Mesenchymal stem cell (in vitro differentiated cells and primary cell): ENCODE data around the gene MS4A14.

ENCODE experiments used
- DNase-seq: peaks from one replicate; pipeline ENCODE4 v3.0.0-alpha.2; 2013
- H2AFZ ChIP-seq: one replicate; pipeline ENCODE4 v1.6.1; 2013; ENCODE audit warnings: low read depth, mild to moderate bottlenecking, control low read depth, inconsistent platforms, low read length, moderate library complexity
- H2AK5ac ChIP-seq: 2 replicates; pipeline ENCODE4 v1.6.1; 2013; ENCODE audit warnings: low read length, moderate library complexity, mild to moderate bottlenecking, inconsistent platforms; ENCODE audit not compliant: severe bottlenecking
- H2BK120ac ChIP-seq: one replicate; pipeline ENCODE4 v1.6.1; 2013; ENCODE audit warnings: low read depth, mild to moderate bottlenecking, inconsistent platforms, low read length, moderate library complexity
- H2BK12ac ChIP-seq, 2 experiments: one replicate each; pipeline ENCODE4 v1.6.1; 2013; ENCODE audit warnings: inconsistent platforms in 2 of 2, low read length in 2 of 2, mild to moderate bottlenecking in 2 of 2, moderate library complexity in 2 of 2, control low read depth in 1 of 2
- H2BK15ac ChIP-seq: one replicate; pipeline ENCODE4 v1.6.1; 2013; ENCODE audit warnings: mild to moderate bottlenecking, low read depth, inconsistent platforms; ENCODE audit not compliant: poor library complexity, severe bottlenecking
- H2BK5ac ChIP-seq: 2 replicates; pipeline ENCODE4 v1.6.1; 2013; ENCODE audit warnings: low read depth, mild to moderate bottlenecking, low read length, control low read depth, inconsistent platforms; ENCODE audit not compliant: poor library complexity, severe bottlenecking
- H3K14ac ChIP-seq, 2 experiments: one replicate each; pipeline ENCODE4 v1.6.1; 2013; ENCODE audit warnings: inconsistent platforms in 2 of 2, low read length in 2 of 2, control low read depth in 1 of 2, mild to moderate bottlenecking in 1 of 2, moderate library complexity in 1 of 2
- H3K18ac ChIP-seq, 2 experiments: one replicate each; pipeline ENCODE4 v1.6.1; 2013; ENCODE audit warnings: inconsistent platforms in 2 of 2, low read length in 2 of 2, control low read depth in 1 of 2, low read depth in 1 of 2, mild to moderate bottlenecking in 1 of 2
- H3K23ac ChIP-seq, 2 experiments: one replicate each; pipeline ENCODE4 v1.6.1; 2013; ENCODE audit warnings: inconsistent platforms in 2 of 2, low read length in 2 of 2, mild to moderate bottlenecking in 2 of 2, moderate library complexity in 2 of 2, control low read depth in 1 of 2
- H3K27ac ChIP-seq: 2 replicates; pipeline ENCODE4 v1.5.1; 2013; ENCODE audit warnings: mild to moderate bottlenecking, moderate library complexity, low read length, control low read depth, inconsistent platforms; ENCODE audit not compliant: poor library complexity, severe bottlenecking
- H3K27me3 ChIP-seq, 2 experiments: 2 replicates each; pipeline versions ENCODE4 v1.6.1 to v1.7.0; 2013; ENCODE audit warnings: low read length in 2 of 2, mild to moderate bottlenecking in 2 of 2, moderate library complexity in 2 of 2, control low read depth in 1 of 2, inconsistent platforms in 1 of 2; ENCODE audit not compliant: control insufficient read depth in 1 of 2, insufficient read depth in 1 of 2
- H3K36me3 ChIP-seq, 2 experiments: 2 replicates each; pipeline versions ENCODE4 v1.6.1 to v1.7.0; 2013; ENCODE audit warnings: low read length in 2 of 2, control low read depth in 1 of 2, inconsistent platforms in 1 of 2, low read depth in 1 of 2, mild to moderate bottlenecking in 1 of 2; ENCODE audit not compliant: insufficient read depth in 2 of 2, control insufficient read depth in 1 of 2
- H3K4ac ChIP-seq, 2 experiments: one replicate each; pipeline ENCODE4 v1.6.1; 2013; ENCODE audit warnings: inconsistent platforms in 2 of 2, low read length in 2 of 2, mild to moderate bottlenecking in 2 of 2, moderate library complexity in 2 of 2, control low read depth in 1 of 2, low read depth in 1 of 2
- H3K4me1 ChIP-seq: 2 replicates; pipeline ENCODE4 v1.6.1; 2013; ENCODE audit warnings: low read depth, low read length, control low read depth; ENCODE audit not compliant: control insufficient read depth, insufficient read depth
- H3K4me2 ChIP-seq: 2 replicates; pipeline ENCODE4 v1.6.1; 2013; ENCODE audit warnings: low read length, mild to moderate bottlenecking, inconsistent platforms; ENCODE audit not compliant: poor library complexity, severe bottlenecking
- H3K4me3 ChIP-seq, 2 experiments: 2 replicates each; pipeline versions ENCODE4 v1.5.1 to v1.7.0; 2013; ENCODE audit warnings: low read length in 2 of 2, mild to moderate bottlenecking in 2 of 2, control low read depth in 1 of 2, low read depth in 1 of 2; ENCODE audit not compliant: insufficient read depth in 1 of 2
- H3K79me1 ChIP-seq: replicated peaks from 2 replicates; pipeline ENCODE4 v1.6.1; 2013; ENCODE audit warnings: mild to moderate bottlenecking, control low read depth, low read length, inconsistent platforms; ENCODE audit not compliant: poor library complexity, severe bottlenecking
- H3K9ac ChIP-seq: 2 replicates; pipeline ENCODE4 v1.7.0; 2013; ENCODE audit warnings: mild to moderate bottlenecking, low read length, moderate library complexity
- H3K9me3 ChIP-seq: 2 replicates; pipeline ENCODE4 v1.7.0; 2013; ENCODE audit warnings: mild to moderate bottlenecking, low read length; ENCODE audit not compliant: control insufficient read depth
- H4K8ac ChIP-seq: one replicate; pipeline ENCODE4 v1.6.1; 2013; ENCODE audit warnings: inconsistent platforms, mild to moderate bottlenecking, low read length, moderate library complexity
- H4K91ac ChIP-seq: one replicate; pipeline ENCODE4 v1.6.1; 2013; ENCODE audit warnings: mild to moderate bottlenecking, low read length, inconsistent platforms
- WGBS: methylation state at CpG from one replicate; pipeline ENCODE4 v1.1.7; 2013; ENCODE audit warnings: mixed read lengths; 5-methylcytosine and 5-hydroxymethylcytosine counted together

MS4A14 gene

GRCh38 chr11:60428517-60428916, 32.3 kb downstream of the MS4A14 start:
- Histone ChIP-seq H3K9me3 (no peaks in the 10 kb centered on the region), H3K27ac (no peak overlapping the region), H3K18ac (no peak overlapping the region), H3K9ac (no peak overlapping the region), H3K4me1 (no peaks in the 10 kb centered on the region), H2BK12ac (no peak overlapping the region), H3K36me3 (no peaks in the 10 kb centered on the region), H3K4ac (no peak overlapping the region), H3K4me3 (no peak overlapping the region), H3K23ac (no peak overlapping the region), H3K27me3 (no peaks in the 10 kb centered on the region), H3K14ac (no peak overlapping the region), H2BK5ac (no peak overlapping the region), H2BK15ac (no peak overlapping the region), H2AK5ac (no peak overlapping the region), H3K79me1 (no peaks in the 10 kb centered on the region), H2AFZ (no peak overlapping the region), H4K8ac (no peak overlapping the region), H2BK120ac (no peak overlapping the region), H4K91ac (no peak overlapping the region), H3K4me2 (no peak overlapping the region)
- 67% methylated on average over 1 of the region's 2 CpGs for WGBS
- DNase-seq = no peak

GRCh38 chr11:60429272-60429671, 33.0 kb downstream of the MS4A14 start, which contains the start of gene MS4A5:
Gene MS4A5 (plus strand): TSS chr11:60429572. CDS start chr11:60429675, 103 bp downstream.
- Histone ChIP-seq H3K14ac (no peak within 1 kb of the TSS), H3K79me1 (no peaks in the 10 kb centered on the region), H2BK120ac (no peak within 1 kb of the TSS), H3K27me3 (no peaks in the 10 kb centered on the region), H4K91ac (no peak within 1 kb of the TSS), H4K8ac (no peak within 1 kb of the TSS), H3K4me1 (no peaks in the 10 kb centered on the region), H3K4me3 (no peak within 1 kb of the TSS), H3K9ac (no peak within 1 kb of the TSS), H2AK5ac (no peak within 1 kb of the TSS), H2AFZ (no peak within 1 kb of the TSS), H3K4ac (no peak within 1 kb of the TSS), H3K18ac (no peak within 1 kb of the TSS), H3K23ac (no peak within 1 kb of the TSS), H2BK5ac (no peak within 1 kb of the TSS), H3K36me3 (no peaks in the 10 kb centered on the region), H2BK12ac (no peak within 1 kb of the TSS), H3K4me2 (no peak within 1 kb of the TSS), H3K9me3 (no peaks in the 10 kb centered on the region), H3K27ac (no peak within 1 kb of the TSS), H2BK15ac (no peak within 1 kb of the TSS)
- no peak for DNase-seq
- 100% methylated on average over 5 of the region's 5 CpGs for WGBS

- H2BK120ac ChIP-seq = no peak overlapping the region
- no peaks in the 10 kb centered on the region for H3K79me1 ChIP-seq
- no peak overlapping the region for H2BK5ac ChIP-seq
- no peaks in the 10 kb centered on the region for H3K9me3 ChIP-seq
- H2BK12ac ChIP-seq = no peak overlapping the region
- H3K36me3 ChIP-seq = no peaks in the 10 kb centered on the region
- no peak overlapping the region for H3K4me3 ChIP-seq
- H3K9ac ChIP-seq = no peak overlapping the region
- H2AK5ac ChIP-seq = no peak overlapping the region
- no peak for DNase-seq
- no peak overlapping the region for H3K18ac ChIP-seq
- H3K4ac ChIP-seq = no peak overlapping the region
- H3K27ac ChIP-seq = no peak overlapping the region
- H3K27me3 ChIP-seq = no peaks in the 10 kb centered on the region
- no peaks in the 10 kb centered on the region for H3K4me1 ChIP-seq
- H3K4me2 ChIP-seq = no peak overlapping the region
- H4K91ac ChIP-seq = no peak overlapping the region
- no peak overlapping the region for H3K23ac ChIP-seq
- no peak overlapping the region for H2AFZ ChIP-seq
- H2BK15ac ChIP-seq = no peak overlapping the region
- no peak overlapping the region for H4K8ac ChIP-seq
- WGBS = 55% methylated on average over 1 of the region's 2 CpGs
- H3K14ac ChIP-seq = no peak overlapping the region
Observed at GRCh38 chr11:60431251-60431650, 35.0 kb downstream of the MS4A14 start.

GRCh38 chr11:60433401-60433800, 37.1 kb downstream of the MS4A14 start:
- no peak overlapping the region for H2AFZ ChIP-seq
- no peak overlapping the region for H3K23ac ChIP-seq
- no peak overlapping the region for H3K18ac ChIP-seq
- H3K9ac ChIP-seq = no peak overlapping the region
- no peak overlapping the region for H3K14ac ChIP-seq
- no peaks in the 10 kb centered on the region for H3K36me3 ChIP-seq
- no peak overlapping the region for H4K91ac ChIP-seq
- no peak overlapping the region for H2AK5ac ChIP-seq
- no peaks in the 10 kb centered on the region for H3K79me1 ChIP-seq
- H4K8ac ChIP-seq = no peak overlapping the region
- H3K27me3 ChIP-seq = no peaks in the 10 kb centered on the region
- H3K4ac ChIP-seq = no peak overlapping the region
- no peak overlapping the region for H3K4me3 ChIP-seq
- 43% methylated on average over 2 of the region's 4 CpGs for WGBS
- no peak overlapping the region for H3K27ac ChIP-seq
- H2BK5ac ChIP-seq = no peak overlapping the region
- no peak overlapping the region for H3K4me2 ChIP-seq
- H3K4me1 ChIP-seq = no peaks in the 10 kb centered on the region
- no peak overlapping the region for H2BK12ac ChIP-seq
- H2BK120ac ChIP-seq = no peak overlapping the region
- H3K9me3 ChIP-seq = no peaks in the 10 kb centered on the region
- no peak overlapping the region for H2BK15ac ChIP-seq
- DNase-seq = no peak
